Adipocyte (in vitro differentiated cells): Measurements from ENCODE around the gene RELB.
A peak's percentile ranks its signal among the peaks of the same experiment; 100 is the strongest.

ENCODE experiments used
- DNase-seq: peaks from one replicate; pipeline ENCODE4 v3.0.0-alpha.2; 2015; ENCODE audit warnings: low read depth
- H3K27me3 ChIP-seq: replicated peaks from 2 replicates; pipeline ENCODE4 v1.7.0; 2013; ENCODE audit warnings: mild to moderate bottlenecking, low read length, moderate library complexity; ENCODE audit not compliant: control insufficient read depth, insufficient read depth
- H3K36me3 ChIP-seq: 2 replicates; pipeline ENCODE4 v1.7.0; 2013; ENCODE audit warnings: low read length, mild to moderate bottlenecking, moderate library complexity; ENCODE audit not compliant: control insufficient read depth, insufficient read depth, severe bottlenecking
- H3K4me1 ChIP-seq: 2 replicates; pipeline ENCODE4 v1.7.0; 2013; ENCODE audit warnings: mild to moderate bottlenecking, low read length, moderate library complexity; ENCODE audit not compliant: control insufficient read depth, insufficient read depth
- H3K4me3 ChIP-seq: 2 replicates; pipeline ENCODE4 v1.7.0; 2013; ENCODE audit warnings: mild to moderate bottlenecking, low read length, moderate library complexity
- H3K9ac ChIP-seq: 2 replicates; pipeline ENCODE4 v1.7.0; 2013; ENCODE audit warnings: mild to moderate bottlenecking, low read length, moderate library complexity
- H3K9me3 ChIP-seq: 2 replicates; pipeline ENCODE4 v1.7.0; 2013; ENCODE audit warnings: mild to moderate bottlenecking, low read length, moderate library complexity; ENCODE audit not compliant: control insufficient read depth

RELB gene

GRCh38 chr19:45076851-45077730, 75.8 kb downstream of the RELB start:
- Histone ChIP-seq H3K4me3 (peak overlapping the region; percentile 66), H3K36me3 (peaks cover 5% of the 10 kb centered on the region), H3K9ac (peak overlapping the region; percentile 61), H3K4me1 (peaks cover 15% of the 10 kb centered on the region), H3K27me3 (no peaks in the 10 kb centered on the region), H3K9me3 (no peaks in the 10 kb centered on the region)
- DNase-seq: no peak

GRCh38 chr19:45078390-45079062, 77.3 kb downstream of the RELB start:
- Histone ChIP-seq H3K9ac (peak overlapping the region; percentile 93), H3K36me3 (peaks cover 9% of the 10 kb centered on the region), H3K27me3 (no peaks in the 10 kb centered on the region), H3K4me3 (peak overlapping the region; percentile 96), H3K9me3 (no peaks in the 10 kb centered on the region), H3K4me1 (peaks cover 15% of the 10 kb centered on the region)
- no peak for DNase-seq

- Histone ChIP-seq H3K4me1 (peaks cover 15% of the 10 kb centered on the region), H3K9me3 (no peaks in the 10 kb centered on the region), H3K4me3 (peak within 1 kb of the TSS; percentile 96), H3K36me3 (peaks cover 9% of the 10 kb centered on the region), H3K9ac (peak within 1 kb of the TSS; percentile 93), H3K27me3 (no peaks in the 10 kb centered on the region)
- DNase-seq: peak; percentile 89
Measured at GRCh38 chr19:45079063-45079910, 78.0 kb downstream of the RELB start, which contains the start of gene GEMIN7. GEMIN7 (plus strand) TSS chr19:45079260; CDS start chr19:45090115, 10,855 bp downstream.

- Histone ChIP-seq H3K9ac (peak overlapping the region; percentile 93), H3K27me3 (no peaks in the 10 kb centered on the region), H3K36me3 (peaks cover 10% of the 10 kb centered on the region), H3K9me3 (no peaks in the 10 kb centered on the region), H3K4me3 (peak overlapping the region; percentile 96), H3K4me1 (peaks cover 15% of the 10 kb centered on the region)
- DNase-seq: no peak
Measured at GRCh38 chr19:45079911-45080370, 78.7 kb downstream of the RELB start.

- Histone ChIP-seq H3K4me1 (peaks cover 15% of the 10 kb centered on the region), H3K9ac (no peak overlapping the region), H3K9me3 (no peaks in the 10 kb centered on the region), H3K4me3 (no peak overlapping the region), H3K27me3 (no peaks in the 10 kb centered on the region), H3K36me3 (peaks cover 18% of the 10 kb centered on the region)
- no peak for DNase-seq
Measured at GRCh38 chr19:45082170-45082569, 80.9 kb downstream of the RELB start.

GRCh38 chr19:45086480-45086879, 85.2 kb downstream of the RELB start:
- Histone ChIP-seq H3K9ac (no peak overlapping the region), H3K4me1 (peaks cover 8% of the 10 kb centered on the region), H3K27me3 (no peaks in the 10 kb centered on the region), H3K9me3 (no peaks in the 10 kb centered on the region), H3K36me3 (peaks cover 35% of the 10 kb centered on the region), H3K4me3 (no peak overlapping the region)
- no peak for DNase-seq

- no peak for DNase-seq
- H3K9ac ChIP-seq: no peak overlapping the region
- no peaks in the 10 kb centered on the region for H3K9me3 ChIP-seq
- no peaks in the 10 kb centered on the region for H3K27me3 ChIP-seq
- peaks cover 26% of the 10 kb centered on the region for H3K36me3 ChIP-seq
- peaks cover 8% of the 10 kb centered on the region for H3K4me1 ChIP-seq
- H3K4me3 ChIP-seq: no peak overlapping the region
Measured at GRCh38 chr19:45087531-45087930, 86.3 kb downstream of the RELB start.
